Muscle layer of duodenum (tissue), 2 donors: ENCODE data around the gene ARHGAP8.
"Not testable (repeated sequence)": the region's sequence is repeated elsewhere in the genome, so short reads cannot be mapped to it uniquely, and the experiment has no call there.

Experiments used
- H3K27ac ChIP-seq: one replicate; pipeline ENCODE4 v1.7.0; 2013; ENCODE audit warnings: mild to moderate bottlenecking, low read length
- H3K27me3 ChIP-seq: one replicate; pipeline ENCODE4 v1.7.0; 2013; ENCODE audit warnings: low read depth, mild to moderate bottlenecking, control low read depth, low read length
- H3K36me3 ChIP-seq, 2 donors: one replicate each; pipeline ENCODE4 v1.7.0; 2013; ENCODE audit warnings: low read length in 2 of 2, control low read depth in 1 of 2, mild to moderate bottlenecking in 1 of 2; ENCODE audit not compliant: insufficient read depth in 2 of 2, control insufficient read depth in 1 of 2
- H3K4me1 ChIP-seq, 2 donors: one replicate each; pipeline ENCODE4 v1.7.0; 2013; ENCODE audit warnings: low read length in 2 of 2, mild to moderate bottlenecking in 2 of 2, control low read depth in 1 of 2, moderate library complexity in 1 of 2; ENCODE audit not compliant: insufficient read depth in 2 of 2, control insufficient read depth in 1 of 2
- H3K4me3 ChIP-seq, 2 donors: one replicate each; pipeline ENCODE4 v1.7.0; 2013; ENCODE audit warnings: low read length in 2 of 2, low read depth in 1 of 2, mild to moderate bottlenecking in 1 of 2
- H3K9me3 ChIP-seq, 2 donors: one replicate each; pipeline ENCODE4 v1.7.0; 2013; ENCODE audit warnings: low read length in 2 of 2, control low read depth in 1 of 2, mild to moderate bottlenecking in 1 of 2; ENCODE audit not compliant: control insufficient read depth in 1 of 2
- donor health status: healthy.

Gene ARHGAP8

GRCh38 chr22:44799077-44799945 lies 46.9 kb downstream of the ARHGAP8 start:
- H3K4me1 ChIP-seq, result no peaks in the 10 kb centered on the region
- no peaks in the 10 kb centered on the region for H3K9me3 ChIP-seq
- H3K27me3 ChIP-seq, result no peaks in the 10 kb centered on the region
- H3K4me3 ChIP-seq, result no peak overlapping the region
- no peaks in the 10 kb centered on the region for H3K36me3 ChIP-seq
- no peak overlapping the region for H3K27ac ChIP-seq

GRCh38 chr22:44799946-44800634 lies 47.7 kb downstream of the ARHGAP8 start:
- H3K36me3 ChIP-seq, H3K27ac ChIP-seq, H3K27me3 ChIP-seq, H3K9me3 ChIP-seq, H3K4me1 ChIP-seq, H3K4me3 ChIP-seq: not testable (repeated sequence)

- no peak overlapping the region for H3K4me3 ChIP-seq
- H3K36me3 ChIP-seq, result no peaks in the 10 kb centered on the region
- no peak overlapping the region for H3K27ac ChIP-seq
- H3K9me3 ChIP-seq, result no peaks in the 10 kb centered on the region
- H3K4me1 ChIP-seq, result no peaks in the 10 kb centered on the region
- H3K27me3 ChIP-seq, result no peaks in the 10 kb centered on the region
These were observed 49.1 kb downstream of the ARHGAP8 start for GRCh38 chr22:44801476-44801875.

GRCh38 chr22:44802071-44802700 lies 49.8 kb downstream of the ARHGAP8 start:
- Histone ChIP-seq H3K9me3 (no peaks in the 10 kb centered on the region), H3K27ac (no peak overlapping the region), H3K4me3 (no peak overlapping the region), H3K36me3 (no peaks in the 10 kb centered on the region), H3K4me1 (no peaks in the 10 kb centered on the region), H3K27me3 (no peaks in the 10 kb centered on the region)

- Histone ChIP-seq H3K27me3 (no peaks in the 10 kb centered on the region), H3K36me3 (no peaks in the 10 kb centered on the region), H3K4me3 (no peak overlapping the region), H3K27ac (no peak overlapping the region), H3K4me1 (no peaks in the 10 kb centered on the region), H3K9me3 (no peaks in the 10 kb centered on the region)
These were observed 50.6 kb downstream of the ARHGAP8 start for GRCh38 chr22:44802956-44803355.

GRCh38 chr22:44804327-44804726 lies 52.0 kb downstream of the ARHGAP8 start:
- Histone ChIP-seq H3K27ac (no peak overlapping the region), H3K27me3 (no peaks in the 10 kb centered on the region), H3K4me3 (no peak overlapping the region), H3K9me3 (no peaks in the 10 kb centered on the region), H3K4me1 (no peaks in the 10 kb centered on the region), H3K36me3 (no peaks in the 10 kb centered on the region)

- Histone ChIP-seq H3K4me1 (no peaks in the 10 kb centered on the region), H3K27ac (no peak overlapping the region), H3K27me3 (no peaks in the 10 kb centered on the region), H3K9me3 (no peaks in the 10 kb centered on the region), H3K36me3 (no peaks in the 10 kb centered on the region), H3K4me3 (no peak overlapping the region)
These were observed 53.3 kb downstream of the ARHGAP8 start for GRCh38 chr22:44805711-44806110.

GRCh38 chr22:44807232-44807631 lies 54.9 kb downstream of the ARHGAP8 start:
- Histone ChIP-seq H3K4me3 (no peak overlapping the region), H3K36me3 (no peaks in the 10 kb centered on the region), H3K27ac (no peak overlapping the region), H3K9me3 (no peaks in the 10 kb centered on the region), H3K27me3 (no peaks in the 10 kb centered on the region), H3K4me1 (no peaks in the 10 kb centered on the region)

GRCh38 chr22:44807915-44808690 lies 55.7 kb downstream of the ARHGAP8 start:
- no peaks in the 10 kb centered on the region for H3K4me1 ChIP-seq
- H3K9me3 ChIP-seq, result peaks cover 0 to 3% of the 10 kb centered on the region in 2 donors
- H3K27me3 ChIP-seq, result no peaks in the 10 kb centered on the region
- no peak overlapping the region for H3K4me3 ChIP-seq
- no peak overlapping the region for H3K27ac ChIP-seq
- H3K36me3 ChIP-seq, result no peaks in the 10 kb centered on the region

GRCh38 chr22:44809456-44809855 lies 57.1 kb downstream of the ARHGAP8 start:
- Histone ChIP-seq H3K4me3 (no peak overlapping the region), H3K9me3 (peaks cover 0 to 3% of the 10 kb centered on the region in 2 donors), H3K36me3 (no peaks in the 10 kb centered on the region), H3K27ac (no peak overlapping the region), H3K4me1 (no peaks in the 10 kb centered on the region), H3K27me3 (no peaks in the 10 kb centered on the region)

GRCh38 chr22:44811141-44811540 lies 58.8 kb downstream of the ARHGAP8 start:
- H3K27me3 ChIP-seq, result no peaks in the 10 kb centered on the region
- no peak overlapping the region for H3K4me3 ChIP-seq
- H3K36me3 ChIP-seq, result no peaks in the 10 kb centered on the region
- H3K9me3 ChIP-seq, result peaks cover 0 to 3% of the 10 kb centered on the region in 2 donors
- no peak overlapping the region for H3K27ac ChIP-seq
- no peaks in the 10 kb centered on the region for H3K4me1 ChIP-seq
